A549 (cell line): ENCODE data around the gene B4GALT1.

ENCODE experiments used
- EP300 ChIP-seq, 2 experiments: fragments of >200 bp; sonication (Bioruptor Twin); formaldehyde crosslinking; IDR thresholded peaks; 2 replicates in 1 of 2; 3 replicates in 1 of 2; pipeline ENCODE4 v1.6.1; 2016 to 2017
- MAZ ChIP-seq: fragments of 150-350 bp; IDR thresholded peaks from 2 replicates; pipeline ENCODE4 v1.6.1; 2014; ENCODE audit warnings: antibody characterized with exemption, low read depth, low read length, borderline replicate concordance
- MYC ChIP-seq: IDR thresholded peaks from 2 replicates; pipeline ENCODE4 v1.6.1; 2012; ENCODE audit warnings: mild to moderate bottlenecking, inconsistent platforms, low read length, improper control_type of control experiment, borderline replicate concordance
- PBX3 ChIP-seq: IDR thresholded peaks from 2 replicates; pipeline ENCODE4 v1.6.1; 2012
- POLR2A ChIP-seq: IDR thresholded peaks from 2 replicates; pipeline ENCODE4 v1.6.1; 2012; ENCODE audit warnings: mild to moderate bottlenecking, low read length
- REST ChIP-seq: fragments of 200-600 bp; sonication (generic); IDR thresholded peaks from 2 replicates; pipeline ENCODE4 v1.6.1; 2016; ENCODE audit warnings: antibody characterized with exemption, mild to moderate bottlenecking, moderate library complexity
- RFX5 ChIP-seq: fragments of 450-650 bp; IDR thresholded peaks from 2 replicates; pipeline ENCODE4 v1.7.1; 2014; ENCODE audit warnings: antibody characterized with exemption, mild to moderate bottlenecking, moderate library complexity
- RNF2 ChIP-seq: fragments of 200-600 bp; sonication (generic); IDR thresholded peaks from 2 replicates; pipeline ENCODE4 v1.6.1; 2016; ENCODE audit warnings: low read depth, mild to moderate bottlenecking, antibody characterized with exemption, moderate library complexity, borderline replicate concordance
- SMC3 ChIP-seq: fragments of >200 bp; sonication (Bioruptor Twin); formaldehyde crosslinking; IDR thresholded peaks from 3 replicates; pipeline ENCODE4 v1.6.1; 2018; ENCODE audit warnings: inconsistent platforms
- TFCP2L1 ChIP-seq: fragments of 250-450 bp; sonication (Bioruptor Pico); IDR thresholded peaks from 2 replicates; pipeline ENCODE4 v1.5.0; 2021; ENCODE audit warnings: mild to moderate bottlenecking
- TP53 ChIP-seq: fragments of 250-450 bp; sonication (Bioruptor Pico); IDR thresholded peaks from 2 replicates; pipeline ENCODE4 v1.5.0; 2021; ENCODE audit warnings: mild to moderate bottlenecking, moderate library complexity
- TF ChIP-seq, protein P1 (sequence below): fragments of >200 bp; sonication (Bioruptor Twin); formaldehyde crosslinking; IDR thresholded peaks from 3 replicates; pipeline ENCODE4 v1.5.1; 2016
- TF ChIP-seq, protein P2 (sequence below): fragments of 250-450 bp; sonication (Bioruptor Pico); IDR thresholded peaks from 2 replicates; pipeline ENCODE4 v1.5.0; 2021; ENCODE audit warnings: mild to moderate bottlenecking, moderate library complexity, borderline replicate concordance
- TF ChIP-seq, protein P3 (sequence below): IDR thresholded peaks from 2 replicates; pipeline ENCODE4 v1.6.1; 2012

GRCh38 chr9:33167972-33168461 is 881 bp upstream of the B4GALT1 start:
- TF ChIP-seq, protein P1, sequence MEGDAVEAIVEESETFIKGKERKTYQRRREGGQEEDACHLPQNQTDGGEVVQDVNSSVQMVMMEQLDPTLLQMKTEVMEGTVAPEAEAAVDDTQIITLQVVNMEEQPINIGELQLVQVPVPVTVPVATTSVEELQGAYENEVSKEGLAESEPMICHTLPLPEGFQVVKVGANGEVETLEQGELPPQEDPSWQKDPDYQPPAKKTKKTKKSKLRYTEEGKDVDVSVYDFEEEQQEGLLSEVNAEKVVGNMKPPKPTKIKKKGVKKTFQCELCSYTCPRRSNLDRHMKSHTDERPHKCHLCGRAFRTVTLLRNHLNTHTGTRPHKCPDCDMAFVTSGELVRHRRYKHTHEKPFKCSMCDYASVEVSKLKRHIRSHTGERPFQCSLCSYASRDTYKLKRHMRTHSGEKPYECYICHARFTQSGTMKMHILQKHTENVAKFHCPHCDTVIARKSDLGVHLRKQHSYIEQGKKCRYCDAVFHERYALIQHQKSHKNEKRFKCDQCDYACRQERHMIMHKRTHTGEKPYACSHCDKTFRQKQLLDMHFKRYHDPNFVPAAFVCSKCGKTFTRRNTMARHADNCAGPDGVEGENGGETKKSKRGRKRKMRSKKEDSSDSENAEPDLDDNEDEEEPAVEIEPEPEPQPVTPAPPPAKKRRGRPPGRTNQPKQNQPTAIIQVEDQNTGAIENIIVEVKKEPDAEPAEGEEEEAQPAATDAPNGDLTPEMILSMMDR: no peak
- TF ChIP-seq MAZ: no peak
- TF ChIP-seq RNF2: no peak
- TF ChIP-seq MYC: no peak
- no peak for TF ChIP-seq POLR2A
- TF ChIP-seq SMC3: no peak
- TF ChIP-seq, protein P2, sequence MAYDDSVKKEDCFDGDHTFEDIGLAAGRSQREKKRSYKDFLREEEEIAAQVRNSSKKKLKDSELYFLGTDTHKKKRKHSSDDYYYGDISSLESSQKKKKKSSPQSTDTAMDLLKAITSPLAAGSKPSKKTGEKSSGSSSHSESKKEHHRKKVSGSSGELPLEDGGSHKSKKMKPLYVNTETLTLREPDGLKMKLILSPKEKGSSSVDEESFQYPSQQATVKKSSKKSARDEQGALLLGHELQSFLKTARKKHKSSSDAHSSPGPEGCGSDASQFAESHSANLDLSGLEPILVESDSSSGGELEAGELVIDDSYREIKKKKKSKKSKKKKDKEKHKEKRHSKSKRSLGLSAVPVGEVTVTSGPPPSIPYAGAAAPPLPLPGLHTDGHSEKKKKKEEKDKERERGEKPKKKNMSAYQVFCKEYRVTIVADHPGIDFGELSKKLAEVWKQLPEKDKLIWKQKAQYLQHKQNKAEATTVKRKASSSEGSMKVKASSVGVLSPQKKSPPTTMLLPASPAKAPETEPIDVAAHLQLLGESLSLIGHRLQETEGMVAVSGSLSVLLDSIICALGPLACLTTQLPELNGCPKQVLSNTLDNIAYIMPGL (CRISPR knock-in tag): no peak
- TF ChIP-seq TP53 (CRISPR knock-in tag): no peak
- no peak for TF ChIP-seq PBX3
- TF ChIP-seq, protein P3, sequence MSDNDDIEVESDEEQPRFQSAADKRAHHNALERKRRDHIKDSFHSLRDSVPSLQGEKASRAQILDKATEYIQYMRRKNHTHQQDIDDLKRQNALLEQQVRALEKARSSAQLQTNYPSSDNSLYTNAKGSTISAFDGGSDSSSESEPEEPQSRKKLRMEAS: no peak
- TF ChIP-seq EP300 (IDR thresholded peaks at IDR 0.05): no peak
- TF ChIP-seq TFCP2L1 (CRISPR knock-in tag): no peak
- no peak for TF ChIP-seq RFX5
- TF ChIP-seq REST: no peak
